GM18867 (cell line): Measurements from ENCODE around the gene CCDC73.
"Not testable (repeated sequence)": the region's sequence is repeated elsewhere in the genome, so short reads cannot be mapped to it uniquely, and the experiment has no call there.

ENCODE experiments used
- ATAC-seq: cut with Tn5 transposase; IDR thresholded peaks from one replicate; pipeline ENCODE4 v1.9.1; 2021; ENCODE audit warnings: mild to moderate bottlenecking, moderate library complexity; ENCODE audit not compliant: unreplicated experiment

The CCDC73 gene

GRCh38 chr11:32809313-32809712, 14.9 kb upstream of the CCDC73 start:
- ATAC-seq: peak; percentile 99

GRCh38 chr11:32796425-32796824, 2.0 kb upstream of the CCDC73 start:
- no peak for ATAC-seq

- ATAC-seq: peak; percentile 87
Measured at GRCh38 chr11:32792948-32793475, 1.4 kb downstream of the CCDC73 start.

GRCh38 chr11:32792111-32792947, 2.1 kb downstream of the CCDC73 start:
- peak; percentile 16 for ATAC-seq

GRCh38 chr11:32790916-32791315, 3.5 kb downstream of the CCDC73 start:
- ATAC-seq: no peak

DNA sequence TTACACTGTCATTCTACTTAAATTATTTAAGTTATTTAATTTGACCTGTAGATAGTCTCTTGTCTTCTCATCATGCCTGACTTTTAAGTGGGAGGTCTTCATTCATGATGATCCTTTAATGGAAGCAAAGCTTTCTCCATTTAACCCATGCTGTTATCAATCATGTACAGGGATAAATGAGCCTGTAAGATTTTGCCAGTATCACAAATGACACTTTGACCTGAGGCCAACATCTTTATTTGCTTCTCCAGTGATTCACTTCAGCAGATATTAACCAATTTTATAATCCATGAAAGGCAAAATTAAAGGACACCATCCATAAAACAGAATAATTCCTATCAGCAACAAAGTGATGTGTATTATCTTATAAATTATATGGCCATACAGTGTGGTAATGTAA, 7.7 kb downstream of the CCDC73 start:
- ATAC-seq: no peak

- no peak for ATAC-seq
Measured at GRCh38 chr11:32785262-32785661, 9.2 kb downstream of the CCDC73 start.

DNA sequence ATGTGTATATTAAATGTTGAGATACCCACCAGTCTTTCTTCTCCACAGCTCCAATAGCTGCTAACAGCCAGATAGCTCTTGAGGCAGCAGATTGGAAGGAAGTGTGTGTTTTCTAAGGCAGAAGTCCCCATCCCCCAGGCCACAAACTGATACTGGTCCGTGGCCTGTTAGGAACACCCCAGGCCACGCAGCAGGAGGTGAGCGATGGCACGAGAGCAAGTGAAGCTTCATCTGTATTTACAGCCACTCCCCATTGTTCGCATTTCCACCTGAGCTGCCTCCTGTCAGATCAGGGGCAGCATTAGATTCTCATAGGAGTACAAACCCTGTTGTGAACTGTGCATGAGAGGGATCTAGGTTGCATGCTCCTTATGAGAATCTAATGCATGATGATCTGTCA, 12.7 kb downstream of the CCDC73 start:
- ATAC-seq: no peak

GRCh38 chr11:32780839-32781238, 13.6 kb downstream of the CCDC73 start:
- not testable (repeated sequence) for ATAC-seq

- no peak for ATAC-seq
Measured at GRCh38 chr11:32779136-32779535, 15.3 kb downstream of the CCDC73 start.

- ATAC-seq: peak; percentile 52
Measured at GRCh38 chr11:32775908-32776307, 18.6 kb downstream of the CCDC73 start.

DNA sequence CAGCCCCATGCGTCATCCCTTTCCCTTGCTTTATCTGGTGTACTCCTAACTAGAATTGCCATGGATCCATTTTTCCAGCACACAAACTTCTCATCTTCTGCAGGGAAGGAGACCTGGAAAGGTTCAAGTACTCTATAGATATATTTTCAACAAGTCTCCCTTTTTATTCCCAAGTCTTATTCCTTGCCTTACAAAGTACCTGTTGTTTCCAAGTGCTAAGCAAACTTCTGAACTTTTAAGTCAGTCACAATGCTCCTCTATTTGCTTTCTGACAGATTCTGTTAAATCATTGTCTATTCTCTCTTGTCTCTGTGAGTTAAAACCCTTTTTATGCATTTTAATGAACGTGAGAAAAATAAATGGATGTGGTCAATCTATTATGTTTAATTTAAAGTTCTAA, 20.4 kb downstream of the CCDC73 start:
- ATAC-seq: no peak

- no peak for ATAC-seq
Measured at GRCh38 chr11:32772731-32773130, 21.7 kb downstream of the CCDC73 start.

GRCh38 chr11:32761774-32762173, 32.7 kb downstream of the CCDC73 start:
- not testable (repeated sequence) for ATAC-seq

GRCh38 chr11:32758291-32758690, 36.2 kb downstream of the CCDC73 start:
- no peak for ATAC-seq

DNA sequence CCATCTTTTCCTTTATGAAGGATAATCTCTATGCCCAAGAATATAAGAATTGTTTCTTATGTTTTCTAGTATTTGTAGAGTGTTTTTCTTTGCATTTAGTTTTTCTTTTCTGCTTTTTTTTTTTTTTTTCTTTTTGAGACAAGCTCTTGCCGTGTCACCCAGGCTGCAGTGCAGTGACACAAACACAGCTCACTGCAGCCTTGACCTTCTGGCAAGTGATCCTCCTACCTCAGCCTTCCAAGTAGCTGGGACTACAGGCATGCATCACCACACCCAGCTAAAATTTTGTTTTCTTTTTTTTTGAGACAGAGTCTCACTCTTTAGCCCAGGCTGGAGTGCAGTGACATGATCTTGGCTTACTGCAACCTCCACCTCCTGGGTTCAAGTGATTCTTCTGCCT, 41.3 kb downstream of the CCDC73 start:
- ATAC-seq: not testable (repeated sequence)

DNA sequence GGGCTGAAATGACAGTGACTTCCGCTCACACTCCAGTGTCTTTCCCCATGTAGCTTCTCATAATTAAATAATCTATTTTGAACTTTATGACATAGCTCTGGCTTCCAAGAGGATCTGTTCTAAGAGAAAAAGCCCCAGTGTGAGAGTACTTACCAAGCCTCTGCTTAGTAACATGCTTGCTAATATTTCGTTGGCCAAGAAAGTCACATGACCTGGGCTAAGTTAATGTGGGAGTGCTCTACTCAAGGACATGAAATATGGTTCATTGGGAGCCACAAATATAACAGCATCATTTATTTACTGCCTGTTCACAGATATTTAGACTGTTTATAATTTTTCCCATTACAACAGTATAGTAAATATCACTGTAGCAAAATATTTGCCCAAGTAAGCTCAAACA, 42.5 kb downstream of the CCDC73 start:
- ATAC-seq: no peak

DNA sequence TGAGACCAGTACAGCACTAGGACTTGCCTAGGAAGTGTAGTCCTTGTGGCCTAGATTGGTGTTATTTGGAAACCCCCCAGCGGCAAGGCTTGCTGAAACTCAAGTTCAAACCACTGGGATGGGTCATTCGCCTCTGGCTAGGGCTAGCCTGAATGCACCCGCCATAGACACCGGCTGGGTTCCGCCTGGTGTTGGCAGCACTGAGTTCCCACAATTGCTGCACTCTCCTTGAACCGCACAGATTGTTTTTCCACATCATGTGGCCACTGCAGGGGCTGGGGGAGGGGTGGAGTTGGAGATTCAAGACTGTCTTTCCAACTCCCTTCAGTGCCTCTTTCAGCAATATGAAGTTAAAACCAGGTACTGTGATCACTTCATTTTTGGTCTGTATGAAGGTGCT, 43.1 kb downstream of the CCDC73 start:
- ATAC-seq: no peak

DNA sequence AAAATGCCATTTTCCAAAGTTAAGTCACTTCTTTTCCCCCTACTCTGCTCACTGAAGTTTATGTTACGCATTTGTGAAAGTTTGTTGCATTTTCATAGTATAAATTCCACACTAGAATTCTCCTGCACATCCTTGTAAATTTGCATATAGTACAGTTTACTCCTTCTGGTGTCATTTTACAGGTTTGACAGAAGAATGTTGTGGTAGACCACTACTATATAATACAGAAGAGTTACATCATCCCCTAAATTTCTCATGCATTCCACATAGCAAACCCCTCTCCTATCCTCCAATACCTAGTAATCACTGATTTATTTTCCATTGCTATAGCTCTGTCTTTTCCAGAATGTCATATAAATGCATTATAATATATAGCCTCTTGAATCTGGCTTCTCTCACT, 64.5 kb downstream of the CCDC73 start:
- no peak for ATAC-seq

DNA sequence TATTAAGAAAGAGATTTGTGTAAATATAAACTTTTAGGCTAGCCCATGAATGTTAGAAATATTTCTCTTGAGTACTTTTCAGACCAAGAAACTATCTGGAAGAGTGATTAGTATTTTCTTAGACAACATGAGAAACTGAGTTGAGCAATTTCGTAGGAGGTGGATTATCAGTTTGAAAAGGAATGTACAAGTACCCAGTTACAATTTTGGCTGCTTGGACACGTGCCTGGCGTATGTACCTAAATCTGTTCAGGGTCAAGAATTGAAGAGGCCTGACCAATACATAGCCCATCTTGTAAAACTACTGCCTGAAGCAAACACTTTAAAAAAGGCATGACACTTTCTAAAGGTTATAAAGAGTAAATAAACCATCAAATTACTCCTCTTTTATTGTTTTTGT, 71.1 kb downstream of the CCDC73 start:
- no peak for ATAC-seq

GRCh38 chr11:32722255-32722654, 72.2 kb downstream of the CCDC73 start:
- no peak for ATAC-seq

- no peak for ATAC-seq
Measured at GRCh38 chr11:32713496-32713895, 81.0 kb downstream of the CCDC73 start.

GRCh38 chr11:32708978-32709377, 85.5 kb downstream of the CCDC73 start:
- not testable (repeated sequence) for ATAC-seq
